ENCODE measurements around the gene THAP7. TPM values are rescaled to one million over a fixed set of nuclear protein-coding genes. Genes with fewer than 3 reads are reported as not detected.

Gene THAP7
- total and polyA plus RNA-seq, 7 donors: 19.9 to 59.4 (median 39.2) TPM

GRCh38 chr22:20989323-20990138 is 12.4 kb downstream of the THAP7 start:
- Histone ChIP-seq H3K9me3 (no peaks in the 10 kb centered on the region), H3K4me3 (no peak overlapping the region), H3K27ac (no peak overlapping the region), H3K27me3 (no peaks in the 10 kb centered on the region), H3K36me3 (peaks cover 18 to 88% (median 38%) of the 10 kb centered on the region in 4 donors), H3K4me1 (peaks cover 0 to 1% (median 0%) of the 10 kb centered on the region in 4 donors)
- 60 to 70% methylated on average over 17 of the region's 17 CpGs for WGBS, 2 donors
- TF ChIP-seq POLR2AphosphoS5 (IDR thresholded peaks at IDR 0.05) (no peak), EP300 (IDR thresholded peaks at IDR 0.05) (no peak), POLR2A (IDR thresholded peaks at IDR 0.05) (no peak), CTCF (IDR thresholded peaks at IDR 0.05) (no peak)
- intact Hi-C loops (cut with DNase I): no loop called here
- no peak for DNase-seq

- no peak for TF ChIP-seq POLR2AphosphoS5 (IDR thresholded peaks at IDR 0.05)
- no peak for TF ChIP-seq POLR2A (IDR thresholded peaks at IDR 0.05)
- TF ChIP-seq CTCF (IDR thresholded peaks at IDR 0.05): no peak
- no peak for TF ChIP-seq EP300 (IDR thresholded peaks at IDR 0.05)
- H3K27me3 ChIP-seq: no peaks in the 10 kb centered on the region
- intact Hi-C loops (cut with DNase I): no loop called here
- H3K4me1 ChIP-seq: peaks cover 0 to 9% (median 3%) of the 10 kb centered on the region in 4 donors
- 94% methylated on average over 16 of the region's 16 CpGs for WGBS, 2 donors
- DNase-seq: no peak
- no peak overlapping the region for H3K4me3 ChIP-seq
- H3K9me3 ChIP-seq: no peaks in the 10 kb centered on the region
- H3K27ac ChIP-seq: no peak overlapping the region
- H3K36me3 ChIP-seq: peaks cover 18 to 86% (median 35%) of the 10 kb centered on the region in 4 donors
These were observed 13.2 kb downstream of the THAP7 start for GRCh38 chr22:20988573-20989322.

- WGBS, 2 donors: 94 to 95% methylated on average over 14 of the region's 14 CpGs
- no peaks in the 10 kb centered on the region for H3K27me3 ChIP-seq
- intact Hi-C loops (cut with DNase I): no loop called here
- no peak overlapping the region for H3K27ac ChIP-seq
- H3K4me3 ChIP-seq: no peak overlapping the region
- H3K4me1 ChIP-seq: peaks cover 0 to 21% (median 16%) of the 10 kb centered on the region in 4 donors
- DNase-seq: no peak
- H3K36me3 ChIP-seq: peaks cover 11 to 78% (median 25%) of the 10 kb centered on the region in 4 donors
- TF ChIP-seq EP300 (IDR thresholded peaks at IDR 0.05) (no peak), POLR2A (IDR thresholded peaks at IDR 0.05) (no peak), CTCF (IDR thresholded peaks at IDR 0.05) (no peak), POLR2AphosphoS5 (IDR thresholded peaks at IDR 0.05) (no peak)
- no peaks in the 10 kb centered on the region for H3K9me3 ChIP-seq
These were observed 14.5 kb downstream of the THAP7 start for GRCh38 chr22:20987375-20987774.

GRCh38 chr22:20986365-20986764 is 15.6 kb downstream of the THAP7 start:
- Histone ChIP-seq H3K4me3 (no peak overlapping the region), H3K27ac (no peak overlapping the region), H3K4me1 (peaks cover 0 to 23% (median 19%) of the 10 kb centered on the region in 4 donors), H3K27me3 (no peaks in the 10 kb centered on the region), H3K9me3 (no peaks in the 10 kb centered on the region), H3K36me3 (peaks cover 1 to 68% (median 15%) of the 10 kb centered on the region in 4 donors)
- WGBS, 2 donors: 96 to 97% methylated on average over 1 of the region's 1 CpG
- intact Hi-C loops (cut with DNase I): no loop called here
- TF ChIP-seq POLR2AphosphoS5 (IDR thresholded peaks at IDR 0.05): no peak
- TF ChIP-seq EP300 (IDR thresholded peaks at IDR 0.05): no peak
- no peak for TF ChIP-seq POLR2A (IDR thresholded peaks at IDR 0.05)
- TF ChIP-seq CTCF (IDR thresholded peaks at IDR 0.05): no peak
- DNase-seq: no peak
